HUES48 (cell line): Measurements from ENCODE around the gene CSNK2A2.

Experiments
- H3K27ac ChIP-seq: one replicate; pipeline ENCODE4 v1.7.0; 2013; ENCODE audit warnings: low read depth, low read length, inconsistent platforms
- H3K27me3 ChIP-seq: 2 replicates; pipeline ENCODE4 v1.6.1; 2013; ENCODE audit warnings: mild to moderate bottlenecking, low read length; ENCODE audit not compliant: control insufficient read depth, insufficient read depth
- H3K36me3 ChIP-seq: 2 replicates; pipeline ENCODE4 v1.6.1; 2013; ENCODE audit warnings: low read length; ENCODE audit not compliant: control insufficient read depth, insufficient read depth
- H3K4me1 ChIP-seq: 2 replicates; pipeline ENCODE4 v1.6.1; 2013; ENCODE audit warnings: mild to moderate bottlenecking, low read length; ENCODE audit not compliant: control insufficient read depth, insufficient read depth
- H3K4me3 ChIP-seq: 2 replicates; pipeline ENCODE4 v1.5.1; 2013; ENCODE audit warnings: mild to moderate bottlenecking, low read depth, low read length
- H3K9ac ChIP-seq: 2 replicates; pipeline ENCODE4 v1.6.1; 2013; ENCODE audit warnings: mild to moderate bottlenecking, low read depth, low read length, moderate library complexity
- H3K9me3 ChIP-seq: 2 replicates; pipeline ENCODE4 v1.6.1; 2013; ENCODE audit warnings: low read length; ENCODE audit not compliant: control insufficient read depth, insufficient read depth

Gene CSNK2A2

GRCh38 chr16:58137581-58137980, 60.3 kb downstream of the CSNK2A2 start:
- H3K9ac ChIP-seq: no peak overlapping the region
- no peaks in the 10 kb centered on the region for H3K27me3 ChIP-seq
- peaks cover 8% of the 10 kb centered on the region; the same call in 1 of the 2 replicates for H3K9me3 ChIP-seq
- no peaks in the 10 kb centered on the region for H3K36me3 ChIP-seq
- no peak overlapping the region for H3K27ac ChIP-seq
- H3K4me3 ChIP-seq: no peak overlapping the region
- no peaks in the 10 kb centered on the region for H3K4me1 ChIP-seq

DNA sequence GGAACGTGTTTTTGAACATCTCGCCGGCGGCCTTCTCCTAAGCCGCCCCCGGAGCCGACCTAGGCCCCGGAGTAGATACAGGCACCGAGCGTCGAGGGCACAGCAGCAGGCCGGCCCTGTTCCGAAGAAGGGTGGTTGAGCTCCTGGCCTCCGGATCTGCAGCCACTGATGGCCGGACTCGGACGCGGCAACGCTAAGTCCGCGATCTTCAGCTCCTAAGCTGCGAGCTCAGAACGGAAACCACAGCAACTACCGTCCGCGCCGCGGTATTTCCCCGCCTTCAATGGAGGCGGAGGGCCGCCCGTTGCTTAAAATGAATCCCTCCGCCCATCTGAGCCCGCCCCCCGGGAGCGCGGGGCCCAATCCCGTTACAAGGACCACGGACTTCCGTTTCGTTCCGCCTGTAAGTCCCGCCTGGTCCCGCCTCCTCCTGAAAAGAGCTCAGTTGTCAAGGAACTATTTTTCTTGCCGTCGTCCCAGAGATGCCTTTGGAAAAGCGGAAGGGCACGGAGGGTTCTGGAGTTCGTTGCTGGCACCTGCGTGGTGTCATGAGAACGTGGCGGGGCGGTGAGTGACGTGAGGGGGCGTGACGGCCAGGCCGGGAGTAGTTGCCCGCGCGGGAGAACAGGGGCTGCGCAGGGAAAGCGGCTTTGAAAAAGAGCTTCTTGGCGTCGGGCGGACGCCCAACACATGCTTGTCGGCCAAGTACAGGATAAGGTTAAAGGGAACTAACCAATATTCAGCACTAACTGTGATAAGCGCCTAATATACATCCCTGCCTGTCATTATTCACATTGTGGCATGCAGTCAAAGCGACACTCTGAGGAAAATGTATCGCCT, 68.6 kb downstream of the CSNK2A2 start, which contains the start of gene CFAP20:
CFAP20 (minus strand) TSS at position 285 of the 840 bp plus-strand sequence; CDS start at position 19, 266 bp downstream.
- H3K4me3 ChIP-seq: peak within 1 kb of the TSS; percentile 88
- no peaks in the 10 kb centered on the region for H3K27me3 ChIP-seq
- peaks cover 4% of the 10 kb centered on the region; the same call in 1 of the 2 replicates for H3K36me3 ChIP-seq
- H3K27ac ChIP-seq: peak within 1 kb of the TSS; percentile 98
- peaks cover 22% of the 10 kb centered on the region for H3K4me1 ChIP-seq
- peak within 1 kb of the TSS; percentile 80 for H3K9ac ChIP-seq
- H3K9me3 ChIP-seq: no peaks in the 10 kb centered on the region

- Histone ChIP-seq H3K36me3 (peaks cover 4% of the 10 kb centered on the region; the same call in 1 of the 2 replicates), H3K9ac (peak overlapping the region; percentile 80), H3K9me3 (no peaks in the 10 kb centered on the region), H3K27ac (peak overlapping the region; percentile 98), H3K4me3 (peak overlapping the region; percentile 88), H3K27me3 (no peaks in the 10 kb centered on the region), H3K4me1 (peaks cover 22% of the 10 kb centered on the region)
Measured at GRCh38 chr16:58128711-58129096, 69.2 kb downstream of the CSNK2A2 start.

- Histone ChIP-seq H3K27me3 (no peaks in the 10 kb centered on the region), H3K9ac (no peak overlapping the region), H3K36me3 (peaks cover 4% of the 10 kb centered on the region; the same call in 1 of the 2 replicates), H3K9me3 (no peaks in the 10 kb centered on the region), H3K4me3 (peak overlapping the region; percentile 88), H3K4me1 (peaks cover 22% of the 10 kb centered on the region), H3K27ac (no peak overlapping the region)
Measured at GRCh38 chr16:58128181-58128631, 69.7 kb downstream of the CSNK2A2 start.

DNA sequence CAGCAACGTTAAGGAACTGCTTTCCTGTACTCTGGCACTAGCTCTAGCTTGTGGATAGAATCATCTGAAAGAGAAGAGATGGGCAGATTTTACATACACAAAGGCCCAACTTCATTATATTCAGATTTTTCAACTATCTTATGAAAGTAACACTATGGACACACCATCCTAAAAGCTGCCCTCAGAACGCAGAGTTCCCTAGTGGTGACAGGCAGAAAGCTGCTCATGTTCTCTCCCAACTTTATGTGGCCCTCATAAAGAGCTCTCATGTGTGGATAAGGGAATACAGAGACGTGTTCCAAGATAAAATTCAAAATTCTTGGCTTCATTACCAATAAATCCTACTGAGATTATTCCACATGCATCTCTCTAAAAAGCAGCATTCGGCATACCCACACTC, 70.3 kb downstream of the CSNK2A2 start:
- peak overlapping the region; percentile 88 for H3K4me3 ChIP-seq
- H3K27me3 ChIP-seq: no peaks in the 10 kb centered on the region
- H3K9me3 ChIP-seq: no peaks in the 10 kb centered on the region
- peaks cover 22% of the 10 kb centered on the region for H3K4me1 ChIP-seq
- H3K36me3 ChIP-seq: peaks cover 4% of the 10 kb centered on the region; the same call in 1 of the 2 replicates
- no peak overlapping the region for H3K9ac ChIP-seq
- peak overlapping the region; percentile 31 for H3K27ac ChIP-seq

DNA sequence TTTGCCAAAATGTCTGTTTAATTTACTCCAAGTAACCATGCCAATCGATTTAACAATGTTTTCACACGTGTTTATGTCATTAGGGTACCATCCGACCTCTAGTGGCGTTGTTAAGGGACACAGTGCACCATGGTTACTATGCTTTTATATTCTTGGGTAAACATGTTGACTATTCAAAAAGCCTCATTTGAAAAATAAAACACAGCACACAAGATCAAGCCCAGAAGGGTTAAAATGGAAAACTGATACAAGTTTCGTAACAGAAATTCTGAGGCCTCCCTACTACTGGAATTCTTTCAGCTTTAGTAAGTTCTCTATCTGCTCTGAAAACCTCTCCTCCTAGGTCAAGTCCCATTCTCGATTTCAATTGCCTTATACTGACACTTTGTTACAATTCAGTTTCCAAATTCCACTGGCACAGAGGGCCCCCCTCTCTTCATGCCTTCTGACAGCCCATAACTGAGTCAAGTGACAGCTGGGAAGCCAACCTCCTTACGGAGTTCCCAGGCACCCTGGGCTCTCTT, 70.8 kb downstream of the CSNK2A2 start:
- Histone ChIP-seq H3K4me3 (peak overlapping the region; percentile 88; the same call in 1 of the 2 replicates), H3K27ac (peak overlapping the region; percentile 31), H3K36me3 (peaks cover 4% of the 10 kb centered on the region; the same call in 1 of the 2 replicates), H3K4me1 (peaks cover 22% of the 10 kb centered on the region), H3K27me3 (no peaks in the 10 kb centered on the region), H3K9ac (no peak overlapping the region), H3K9me3 (no peaks in the 10 kb centered on the region)

- Histone ChIP-seq H3K4me3 (no peak overlapping the region), H3K27me3 (no peaks in the 10 kb centered on the region)
Measured at GRCh38 chr16:58126451-58126961, 71.4 kb downstream of the CSNK2A2 start.

GRCh38 chr16:58125781-58126335, 72.0 kb downstream of the CSNK2A2 start:
- H3K9ac ChIP-seq: no peak overlapping the region
- H3K27ac ChIP-seq: no peak overlapping the region
- no peaks in the 10 kb centered on the region for H3K9me3 ChIP-seq
- H3K4me3 ChIP-seq: no peak overlapping the region
- H3K4me1 ChIP-seq: peaks cover 32% of the 10 kb centered on the region
- H3K27me3 ChIP-seq: no peaks in the 10 kb centered on the region
- peaks cover 4% of the 10 kb centered on the region; the same call in 1 of the 2 replicates for H3K36me3 ChIP-seq

More at GRCh38 chr16:58126451-58126961, 71.4 kb downstream of the CSNK2A2 start:
- Histone ChIP-seq H3K9ac (no peak overlapping the region), H3K27ac (no peak overlapping the region), H3K4me1 (peaks cover 26% of the 10 kb centered on the region), H3K36me3 (peaks cover 4% of the 10 kb centered on the region; the same call in 1 of the 2 replicates), H3K9me3 (no peaks in the 10 kb centered on the region)

- Histone ChIP-seq H3K27me3 (no peaks in the 10 kb centered on the region), H3K36me3 (peaks cover 4% of the 10 kb centered on the region; the same call in 1 of the 2 replicates), H3K4me1 (peaks cover 32% of the 10 kb centered on the region), H3K4me3 (no peak overlapping the region), H3K9me3 (no peaks in the 10 kb centered on the region), H3K9ac (no peak overlapping the region), H3K27ac (no peak overlapping the region)
Measured at GRCh38 chr16:58125041-58125440, 72.9 kb downstream of the CSNK2A2 start.

DNA sequence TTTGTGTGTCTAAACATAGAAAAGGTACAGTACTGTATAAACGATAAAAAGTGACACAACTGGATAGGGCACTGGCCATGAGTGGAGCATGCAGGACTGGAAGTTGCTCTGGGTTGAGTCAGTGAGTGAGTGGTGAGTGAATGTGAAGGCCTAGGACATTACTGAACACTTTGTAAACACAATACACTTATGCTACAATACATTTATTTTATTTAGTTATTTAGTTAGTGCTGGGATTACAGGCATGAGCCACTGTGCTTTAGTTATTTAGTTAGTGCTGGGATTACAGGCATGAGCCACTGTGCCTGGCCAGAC, 73.3 kb downstream of the CSNK2A2 start:
- Histone ChIP-seq H3K9ac (no peak overlapping the region), H3K27me3 (no peaks in the 10 kb centered on the region), H3K27ac (no peak overlapping the region), H3K4me1 (peaks cover 32% of the 10 kb centered on the region), H3K36me3 (peaks cover 4% of the 10 kb centered on the region; the same call in 1 of the 2 replicates), H3K9me3 (no peaks in the 10 kb centered on the region), H3K4me3 (no peak overlapping the region)
